ENCODE measurements around the gene RPL23.

Gene RPL23

DNA sequence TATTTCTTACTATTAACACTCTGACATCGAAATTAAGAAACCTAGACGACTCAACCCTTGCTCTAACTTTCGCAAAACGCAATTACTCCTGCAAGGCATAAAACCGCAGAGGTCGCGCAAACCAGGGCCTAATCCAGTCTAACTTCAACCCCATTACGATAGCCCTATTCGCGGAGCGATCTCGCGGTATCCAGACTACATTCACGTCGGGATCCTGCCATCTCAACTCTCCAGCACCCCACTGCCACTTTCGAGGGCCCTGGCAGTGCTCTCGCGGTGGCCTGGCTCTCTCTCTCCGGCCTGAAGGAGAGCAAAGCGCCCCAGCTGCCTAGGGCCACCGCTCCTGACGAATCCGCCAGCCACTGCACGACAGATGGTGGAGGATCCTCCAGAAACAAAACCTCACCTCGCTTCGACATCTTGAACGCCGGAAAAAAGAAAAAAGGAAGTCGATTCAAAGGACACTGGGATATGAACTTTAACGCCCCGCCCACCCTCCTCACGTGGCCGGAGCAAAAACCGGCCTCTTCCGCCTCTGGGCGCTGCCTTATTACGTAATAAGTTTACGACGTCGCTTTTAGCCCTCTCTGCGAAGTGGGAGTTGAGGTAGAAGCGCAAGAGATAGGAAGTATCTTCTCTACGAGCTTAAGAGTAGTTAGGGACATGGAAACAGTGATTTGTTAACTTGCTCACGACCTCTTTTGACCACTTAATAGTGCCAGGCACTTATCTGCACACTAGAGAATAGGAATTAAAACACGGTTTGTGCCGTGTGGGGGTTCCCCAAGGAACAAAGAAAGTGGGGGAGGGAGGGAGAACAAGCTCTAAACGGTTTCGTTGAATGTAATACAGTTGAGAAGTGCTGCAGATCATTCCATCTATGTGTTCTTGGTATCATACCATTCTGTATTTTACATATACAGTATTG is at the start of gene RPL23:
Gene RPL23, minus strand, starts transcription at position 430 of the 928 bp plus-strand sequence. Its CDS starts 11 bp downstream, at position 419.
- DNase-seq, result peak; percentile 95

DNA sequence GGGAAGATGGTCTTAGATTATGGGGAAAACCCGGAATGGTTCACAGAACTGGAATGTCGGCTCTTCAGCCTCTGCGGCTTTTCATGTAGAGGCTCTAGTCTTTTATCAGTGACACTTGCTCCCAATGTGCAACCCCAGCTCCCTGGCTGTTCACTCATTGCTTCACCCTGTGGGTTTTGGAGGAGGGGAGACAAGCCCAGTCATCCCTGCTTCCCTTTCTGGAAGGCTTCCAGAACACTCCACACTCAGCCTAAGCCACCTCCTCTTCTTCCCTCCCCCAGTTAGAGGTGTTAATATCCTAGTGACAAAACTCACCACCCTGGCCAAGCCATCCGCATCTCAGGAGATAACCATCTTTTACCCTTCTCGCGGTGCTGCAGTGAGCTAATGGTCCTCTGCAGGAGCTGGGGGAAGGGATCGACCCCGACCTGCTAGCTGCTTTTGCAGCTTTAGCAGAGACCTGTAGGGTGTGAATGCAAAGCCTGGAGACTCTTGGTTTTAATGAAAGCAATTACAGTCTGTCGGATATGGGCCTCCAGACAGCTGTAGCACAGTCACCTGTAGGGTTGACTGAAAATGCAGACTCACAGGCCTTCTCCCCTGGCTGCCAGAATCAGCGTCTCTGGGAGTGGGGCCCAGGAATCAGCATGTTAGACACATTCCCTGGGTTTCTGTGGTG is 47.6 kb upstream of the RPL23 start:
- no peak for DNase-seq

DNA sequence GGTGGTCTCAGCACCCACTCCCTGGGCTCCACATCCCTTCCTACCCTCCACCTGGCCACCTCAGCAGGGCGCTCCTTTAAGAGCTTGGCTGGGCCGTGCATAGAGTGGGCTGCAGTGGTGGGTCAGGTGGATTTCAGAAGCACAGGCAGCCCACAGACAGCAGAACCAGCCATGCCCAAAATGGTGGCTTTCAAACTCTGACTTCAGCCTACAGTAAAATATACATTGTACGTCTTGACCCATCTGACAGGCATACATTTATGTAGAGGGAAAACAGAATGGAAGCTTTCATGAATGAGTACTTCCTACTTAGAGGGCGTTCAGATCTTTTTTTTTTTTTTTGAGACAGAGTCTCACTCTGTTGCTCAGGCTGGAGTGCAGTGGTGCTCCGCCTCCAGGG is 45.9 kb upstream of the RPL23 start:
- DNase-seq, result no peak

DNA sequence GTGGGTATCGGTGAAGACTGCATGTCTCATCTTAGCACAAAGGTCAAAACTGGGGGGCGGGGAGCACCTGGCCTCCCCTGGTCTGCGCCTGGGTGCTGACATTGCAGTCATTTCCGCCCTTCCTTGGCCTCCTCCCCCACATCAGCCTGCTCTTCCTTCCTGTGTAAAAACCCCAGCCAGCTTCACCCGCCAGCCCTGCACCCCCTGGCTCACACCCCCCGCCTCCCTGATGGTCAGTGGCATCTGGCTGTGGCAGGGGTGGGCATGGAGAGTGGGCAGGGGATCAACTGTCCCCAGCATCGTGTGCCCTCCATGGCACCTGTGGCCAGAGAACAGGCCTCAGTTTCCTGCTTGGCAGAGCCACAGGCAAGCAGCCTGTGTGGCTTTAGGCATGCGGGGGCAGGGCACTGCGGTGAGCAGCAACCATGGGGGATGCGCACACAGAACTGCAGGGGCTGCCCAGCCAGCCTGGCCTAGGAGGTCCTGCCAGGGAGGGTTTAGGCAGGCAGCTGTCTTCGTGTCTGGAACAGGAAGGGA is 45.4 kb upstream of the RPL23 start:
- no peak for DNase-seq

DNA sequence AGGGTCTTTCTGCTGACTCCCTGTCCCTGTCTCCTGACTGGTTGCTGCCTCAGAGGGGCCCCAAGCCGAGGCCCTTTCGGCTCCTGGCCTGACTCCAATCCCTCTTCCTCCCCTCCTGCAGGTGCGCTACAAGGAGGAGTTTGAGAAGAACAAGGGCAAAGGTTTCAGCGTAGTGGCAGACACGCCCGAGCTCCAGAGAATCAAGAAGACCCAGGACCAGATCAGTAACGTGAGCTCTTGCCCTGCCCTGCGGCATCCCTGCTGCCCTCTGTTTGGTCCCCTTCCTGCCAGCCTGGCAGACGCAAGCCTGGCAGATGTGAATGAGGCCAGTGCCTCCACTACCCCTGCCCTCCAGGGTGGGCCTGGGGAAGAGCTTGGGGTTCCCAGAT is 44.8 kb upstream of the RPL23 start:
- DNase-seq, result no peak

DNA sequence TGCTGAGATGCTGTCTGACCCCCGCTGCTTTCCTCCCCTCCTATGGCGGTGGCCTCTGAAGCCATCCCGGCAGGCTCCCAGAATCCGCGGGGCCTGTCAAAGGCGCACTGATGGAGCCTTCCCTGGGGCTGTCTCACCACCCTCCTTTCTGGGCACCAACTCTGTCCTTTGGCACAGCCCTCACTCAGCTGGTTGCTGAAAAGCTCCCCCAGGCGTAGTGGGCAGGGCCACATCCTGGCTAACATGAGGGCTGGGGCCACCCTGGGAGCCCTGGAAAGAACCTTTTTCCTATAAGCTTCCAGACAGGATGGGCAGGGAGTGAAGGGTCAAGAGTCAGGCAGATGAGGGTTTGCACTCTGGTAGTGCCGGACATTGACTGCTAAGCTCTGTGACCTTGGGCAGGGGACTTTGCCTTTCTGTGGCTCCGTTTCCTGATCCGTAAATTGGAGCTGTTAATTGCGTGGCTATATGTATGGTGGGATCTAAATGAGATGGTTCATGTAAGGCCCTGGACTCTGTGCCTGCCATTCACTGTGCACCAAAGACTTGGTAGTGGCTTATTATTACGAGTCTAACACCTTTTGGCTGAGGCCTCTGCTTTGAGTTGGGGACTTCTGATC is 44.3 kb upstream of the RPL23 start:
- DNase-seq, result no peak

DNA sequence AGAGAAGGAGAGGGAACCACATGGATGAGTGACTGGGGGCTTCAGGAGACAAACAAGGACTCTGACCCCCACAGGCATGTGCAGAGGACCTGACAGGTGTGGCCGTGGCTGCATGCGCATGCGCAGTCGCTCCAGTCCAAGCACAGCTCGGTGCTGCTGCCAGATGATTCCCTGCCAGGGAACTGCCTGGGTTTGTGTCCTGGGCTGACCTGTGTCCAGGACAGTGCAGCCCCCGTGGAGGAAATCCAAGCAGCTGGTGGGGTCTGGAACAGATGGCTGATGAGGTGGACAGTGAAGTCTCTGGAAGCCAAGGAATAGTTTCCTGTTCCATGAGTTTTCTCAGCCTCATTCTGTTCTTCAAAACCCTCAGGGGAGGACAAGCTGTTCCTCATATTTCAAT is 43.7 kb upstream of the RPL23 start:
- DNase-seq, result no peak

DNA sequence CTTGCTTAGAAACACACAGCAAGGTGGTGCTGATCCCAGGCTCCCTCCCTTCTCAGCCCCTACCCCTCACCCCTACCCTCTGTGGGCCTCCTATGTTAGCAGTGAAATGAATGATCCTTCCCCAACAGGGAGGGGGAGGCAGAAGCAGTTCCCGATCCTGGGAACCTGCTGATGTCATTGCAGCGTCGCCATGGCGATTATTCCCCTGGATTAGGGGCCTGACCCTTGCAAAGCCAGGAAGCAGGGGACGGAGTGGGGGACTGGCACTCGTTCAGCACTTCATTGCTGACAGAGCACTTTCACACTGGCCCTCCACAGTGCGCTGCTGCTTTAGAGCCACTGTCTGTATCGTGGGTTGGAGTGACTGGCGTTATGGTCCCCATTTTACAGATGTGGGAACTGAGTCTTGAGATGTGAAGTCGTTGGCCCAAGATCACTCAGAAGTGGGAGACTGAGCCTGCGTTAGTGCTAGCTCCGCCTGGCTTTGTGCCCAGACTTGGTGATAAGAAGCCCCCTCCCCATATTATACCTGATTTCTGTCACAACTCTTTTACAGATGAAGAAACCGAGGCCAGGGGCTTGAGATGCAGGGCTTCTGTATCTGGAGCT is 42.9 kb upstream of the RPL23 start:
- DNase-seq, result no peak

DNA sequence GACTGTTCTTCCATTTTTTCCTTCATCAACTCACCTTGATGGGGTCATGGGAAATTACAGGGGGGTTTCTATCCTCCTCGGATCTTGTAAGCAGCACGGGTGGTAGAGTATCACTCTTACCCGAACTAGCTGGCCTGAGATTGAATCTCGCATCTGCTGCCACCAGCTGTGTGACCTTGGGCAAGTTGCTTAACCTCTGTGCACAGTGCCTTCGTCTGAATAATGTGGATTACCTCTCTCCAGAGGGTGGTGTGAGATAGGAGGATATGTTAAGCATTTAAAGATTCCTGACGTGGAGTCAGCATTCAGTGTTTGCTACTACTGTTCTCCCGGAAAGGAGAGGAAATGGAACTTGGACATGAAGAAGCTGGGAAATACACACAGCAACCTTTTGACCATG is 40.8 kb upstream of the RPL23 start:
- no peak for DNase-seq

DNA sequence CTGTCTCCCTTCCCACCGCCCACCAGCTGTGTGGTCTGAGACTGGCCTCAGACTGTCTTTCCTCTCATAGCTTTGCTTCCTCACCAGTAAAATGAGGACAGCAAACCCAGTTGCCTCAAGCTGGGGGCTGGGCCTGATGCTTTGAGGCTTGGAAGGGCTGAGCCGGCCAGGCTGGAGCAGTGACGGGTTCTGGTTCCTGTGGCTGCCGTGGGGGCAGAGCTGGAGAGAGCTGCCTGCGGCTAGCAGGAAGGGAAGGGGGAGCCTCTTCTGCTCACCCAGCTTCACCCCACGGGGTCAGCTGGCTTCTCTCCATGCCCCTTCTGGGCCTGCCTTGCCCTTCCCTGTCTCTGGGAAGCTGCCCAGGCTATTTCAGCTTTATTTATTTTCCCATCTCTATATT is 40.1 kb upstream of the RPL23 start:
- no peak for DNase-seq

DNA sequence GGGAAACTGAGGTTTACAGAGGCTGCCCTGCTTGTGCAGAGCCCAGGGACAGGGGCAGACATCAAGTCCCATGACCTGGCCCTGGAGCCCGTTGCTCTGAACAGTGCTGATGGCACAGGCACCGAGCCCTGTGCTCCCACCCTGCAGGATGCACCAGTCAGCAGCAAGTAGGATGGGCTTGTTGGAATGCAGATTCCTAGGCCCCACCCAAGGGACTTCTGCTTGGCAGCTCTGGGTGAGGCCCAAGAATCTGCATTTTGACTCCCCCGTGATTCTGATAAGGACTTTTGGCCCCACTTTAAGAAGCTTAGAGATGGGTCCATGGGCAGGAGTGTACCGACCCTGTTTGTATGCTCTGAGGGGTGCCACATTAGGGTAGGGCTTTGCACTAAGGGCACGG is 39.6 kb upstream of the RPL23 start:
- DNase-seq, result no peak

DNA sequence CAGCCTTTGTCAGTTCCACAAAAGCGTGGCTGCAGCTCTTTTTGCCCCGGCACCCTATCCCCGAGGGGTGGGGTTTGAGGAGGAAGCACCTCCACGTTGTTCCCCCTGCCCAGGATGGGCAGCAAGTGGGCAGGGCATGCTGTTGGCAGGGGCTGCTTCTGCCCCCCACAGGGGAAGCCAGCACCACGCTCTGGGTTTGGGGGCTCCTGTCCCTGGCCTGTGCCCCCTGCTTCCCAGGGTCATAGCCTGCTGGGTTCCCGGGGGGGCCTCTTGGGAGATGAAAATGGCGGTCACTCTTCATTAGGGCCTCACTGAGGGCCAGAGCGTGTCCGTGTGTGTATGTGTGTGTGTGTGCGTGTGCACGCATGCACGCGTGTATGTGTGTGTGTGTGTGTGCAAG is 39.1 kb upstream of the RPL23 start:
- DNase-seq, result no peak

DNA sequence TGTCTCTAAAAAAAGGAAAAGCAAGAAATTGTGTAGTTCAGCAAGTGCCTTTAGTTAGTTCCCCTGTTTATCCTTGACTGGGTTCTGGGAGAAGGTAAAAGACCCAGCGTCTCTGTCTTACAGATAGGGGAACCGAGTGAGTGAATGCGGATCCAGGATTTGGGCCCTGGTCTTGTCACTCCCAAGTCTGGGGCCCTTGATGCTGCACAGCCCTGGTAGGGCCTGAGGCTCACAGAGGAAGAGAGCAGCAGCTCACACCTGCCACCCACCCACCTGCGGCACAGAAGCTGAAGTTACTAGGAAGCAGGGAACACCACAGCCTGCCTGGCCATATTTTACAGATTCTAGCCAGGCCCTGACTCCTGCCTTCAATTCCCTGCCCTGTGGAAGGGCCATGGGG is 38.6 kb upstream of the RPL23 start:
- DNase-seq, result no peak

DNA sequence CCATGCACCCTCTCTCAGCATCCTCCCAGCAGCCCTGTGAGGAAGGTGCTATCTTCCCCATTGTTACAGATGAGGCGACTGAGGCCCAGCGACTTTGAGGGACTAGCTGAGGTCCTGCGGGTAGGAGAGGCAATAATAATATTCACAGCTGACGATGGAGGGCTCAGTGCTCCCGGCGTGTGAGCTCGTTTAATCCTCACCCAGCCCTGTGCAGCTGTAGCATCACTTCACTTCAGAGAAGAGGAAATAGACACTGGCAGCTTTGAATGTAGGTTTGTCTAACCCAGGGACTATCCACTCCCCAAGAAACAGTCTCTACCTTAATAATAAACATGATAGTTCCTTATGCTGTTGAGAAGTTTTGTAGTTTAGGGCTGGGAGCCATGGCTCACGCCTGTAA is 37.9 kb upstream of the RPL23 start:
- no peak for DNase-seq

DNA sequence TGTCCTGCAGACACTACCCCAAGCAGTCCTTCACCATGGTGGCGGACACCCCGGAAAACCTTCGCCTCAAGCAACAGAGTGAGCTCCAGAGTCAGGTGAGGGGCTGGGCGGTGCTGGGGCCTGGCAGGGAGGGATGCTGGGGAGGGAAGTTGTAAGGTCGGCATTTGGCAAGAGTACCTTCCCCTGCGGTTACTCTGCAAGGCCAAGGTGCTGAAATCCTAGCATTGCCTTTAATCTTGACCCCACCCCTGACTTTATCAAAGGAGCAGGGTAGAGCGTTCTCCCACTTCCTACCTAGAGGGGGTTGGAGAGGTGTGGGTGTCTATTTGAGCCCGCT is 36.9 kb upstream of the RPL23 start:
- no peak for DNase-seq

DNA sequence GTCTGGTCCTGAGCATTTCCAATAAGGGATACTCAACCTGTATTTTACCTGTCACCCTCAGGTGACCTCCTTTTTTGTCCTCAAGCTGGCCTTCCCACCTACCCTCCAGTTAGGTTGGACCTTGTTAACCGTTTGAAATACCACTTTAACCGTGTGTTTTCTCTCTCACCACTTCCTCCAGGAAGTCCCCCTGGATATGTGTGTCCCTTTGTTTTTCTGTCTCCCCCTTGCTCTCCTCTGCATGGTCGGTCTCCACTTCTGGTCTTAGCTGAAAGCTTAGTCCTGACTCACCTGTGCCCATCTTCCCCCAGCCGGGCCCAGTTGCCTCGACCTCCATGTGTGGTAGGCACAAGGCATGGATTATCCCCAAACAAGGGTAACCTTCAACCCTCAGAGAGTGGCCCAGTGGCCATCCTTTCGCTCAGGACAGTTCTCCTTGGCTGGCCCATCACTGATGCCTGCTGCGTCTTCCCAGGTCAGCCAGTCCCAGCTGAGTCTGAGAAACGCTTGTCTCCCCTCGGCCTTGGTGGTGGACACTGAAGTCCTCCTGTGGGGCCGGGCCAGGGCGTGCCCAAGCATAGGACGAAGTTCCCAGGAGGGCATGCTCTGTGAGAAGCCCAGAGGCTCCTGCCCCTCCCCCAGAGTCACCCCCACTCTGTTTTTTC is 36.4 kb upstream of the RPL23 start:
- DNase-seq, result no peak

DNA sequence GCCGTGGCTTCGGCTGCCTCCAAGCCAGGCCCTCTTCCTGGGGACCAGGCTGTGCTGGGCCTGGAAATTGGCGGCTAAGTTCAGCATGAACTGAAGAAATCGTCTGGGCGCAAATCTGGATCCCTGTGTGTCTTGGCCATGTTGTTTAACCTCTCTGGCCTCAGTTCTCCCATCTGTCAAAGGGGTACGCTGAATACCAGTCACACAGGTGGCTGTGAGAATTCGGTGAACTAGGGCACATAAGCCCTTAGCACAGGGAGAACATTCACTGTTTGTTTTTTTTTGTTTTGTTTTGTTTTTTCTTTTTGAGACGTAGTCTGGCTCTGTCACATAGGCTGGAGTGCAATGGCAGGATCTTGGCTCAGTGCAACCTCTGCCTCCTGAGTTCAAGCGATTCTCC is 35.3 kb upstream of the RPL23 start:
- no peak for DNase-seq

DNA sequence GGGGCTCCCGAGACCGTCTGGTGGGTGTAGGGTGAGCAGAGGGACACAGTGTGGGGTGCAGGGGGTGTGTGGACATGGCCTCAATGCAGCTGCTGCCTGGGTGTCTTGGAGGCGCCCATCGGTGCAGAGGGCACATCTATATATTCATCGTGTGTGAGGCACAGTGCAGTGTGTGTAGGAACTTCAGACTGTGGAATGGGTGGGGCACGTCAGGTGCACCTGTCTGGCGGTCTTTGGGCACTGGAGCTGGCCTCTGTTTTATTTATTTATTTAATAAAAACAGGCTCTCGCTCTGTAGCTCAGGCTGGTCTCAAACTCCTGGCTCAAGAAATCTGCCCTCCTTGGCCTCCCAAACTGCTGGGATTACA is 33.1 kb upstream of the RPL23 start:
- no peak for DNase-seq

DNA sequence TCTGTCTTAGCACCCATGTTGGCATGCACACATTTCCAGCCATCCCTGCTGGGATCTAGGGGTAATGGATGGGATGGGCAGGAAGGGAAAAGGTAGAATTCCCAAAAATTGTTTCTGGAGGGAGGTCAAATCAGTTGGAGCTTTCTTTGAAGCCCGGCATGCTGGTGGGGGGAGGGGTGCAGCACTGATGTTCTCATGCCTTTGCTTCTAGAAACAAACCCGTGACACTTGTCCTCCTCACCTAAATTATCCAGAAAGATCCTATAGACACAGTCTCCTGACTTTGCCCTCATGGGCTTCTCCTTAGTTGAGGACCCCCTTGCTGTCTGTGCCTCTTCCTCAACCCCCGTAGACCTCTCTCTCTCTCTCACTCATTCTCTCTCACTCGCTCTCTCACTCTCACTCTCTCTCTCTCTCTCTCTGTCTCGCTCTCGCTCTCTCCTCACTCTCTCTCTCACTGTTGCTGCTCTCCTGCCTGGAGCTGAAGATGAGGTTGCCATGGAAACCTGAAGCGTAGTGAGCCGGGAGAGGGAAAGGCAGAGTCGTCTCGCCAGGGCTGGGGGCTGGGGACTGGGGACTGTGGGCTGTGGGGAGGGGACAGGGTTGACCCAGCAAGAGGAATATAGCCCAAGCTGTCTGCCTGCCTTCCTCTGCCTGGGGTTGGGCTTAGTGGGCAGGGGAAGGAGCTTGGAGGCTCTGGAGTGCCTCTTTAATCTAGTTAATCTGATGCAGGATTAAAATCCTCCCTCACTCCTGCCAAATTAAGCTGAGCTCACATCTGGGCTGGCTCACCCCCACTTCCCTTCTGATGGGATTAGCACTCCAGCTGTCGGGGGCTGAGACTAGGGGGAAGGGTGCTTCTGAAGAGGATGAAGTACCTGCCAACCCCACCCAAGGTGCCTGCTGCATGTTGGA is 32.5 kb upstream of the RPL23 start:
- no peak for DNase-seq

DNA sequence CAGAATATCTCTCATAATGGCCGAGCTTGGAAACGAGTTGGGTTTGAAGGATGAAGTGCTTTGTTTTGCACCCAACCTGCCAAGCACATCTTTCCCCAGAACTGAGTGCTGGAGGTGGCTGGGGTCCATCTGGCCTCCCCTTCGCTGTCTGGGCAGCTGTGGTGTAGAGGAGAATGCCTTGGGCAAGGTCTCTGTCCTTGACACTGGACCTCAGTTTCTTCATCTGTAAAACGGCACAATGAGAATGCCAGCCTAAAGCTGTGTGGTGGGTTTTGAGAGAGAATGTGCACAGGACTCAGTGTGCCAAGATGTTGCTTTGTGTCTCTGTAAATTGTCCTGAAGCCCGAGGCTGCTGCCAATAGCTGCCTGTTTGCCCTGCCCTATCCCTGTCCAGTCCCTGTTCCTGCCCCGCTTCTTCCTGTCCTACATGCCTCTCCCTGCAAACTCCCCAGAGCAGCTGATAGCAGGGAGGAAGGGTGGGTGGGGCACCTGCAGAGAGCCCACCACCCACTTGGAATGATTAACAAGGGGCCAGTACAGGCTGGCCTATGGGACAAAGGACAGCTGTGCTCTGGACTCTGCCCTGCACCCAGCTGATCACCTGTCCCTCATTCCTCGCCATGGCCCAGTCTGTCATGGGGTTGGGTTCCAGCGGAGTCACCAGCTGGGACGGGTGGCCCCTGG is 31.7 kb upstream of the RPL23 start:
- DNase-seq, result no peak
